Measurements from ENCODE around the gene THSD7B.

DNA sequence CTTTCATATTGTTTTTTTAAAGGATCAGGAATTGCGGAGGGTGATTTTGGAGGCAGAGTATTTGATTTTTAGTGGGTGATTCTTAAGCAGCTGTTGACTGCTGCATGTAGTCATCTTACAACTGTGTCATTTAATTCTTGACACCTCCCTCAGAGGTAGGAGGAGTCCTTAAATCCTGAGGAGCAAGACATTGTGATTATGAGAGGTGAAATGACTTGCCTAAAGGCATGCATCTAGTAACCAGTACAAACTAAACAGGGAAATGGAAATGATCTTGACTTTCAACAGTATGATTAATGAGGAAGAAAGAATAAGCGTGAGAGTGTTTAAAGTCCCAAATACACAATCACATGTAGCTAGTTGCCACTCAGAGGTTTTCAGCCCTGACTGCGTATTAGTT is 440.7 kb downstream of the THSD7B start:
- TF ChIP-seq TAF1 (IDR thresholded peaks at IDR 0.05; ENCODE audit: borderline replicate concordance, low read depth, low read length) (no peak), CREM (IDR thresholded peaks at IDR 0.05; ENCODE audit: low read depth) (no peak), RBBP5 (conservative IDR thresholded peaks at IDR 0.05) (no peak), KAT2A (conservative IDR thresholded peaks at IDR 0.05; ENCODE audit: control insufficient read depth, low read depth, low read length) (no peak), RAD51 (IDR thresholded peaks at IDR 0.05) (no peak), TCF12 (IDR thresholded peaks at IDR 0.05; ENCODE audit: low read depth, low read length) (no peak), ZNF217 (IDR thresholded peaks at IDR 0.05) (no peak)
- TF ChIP-seq, protein P1, sequence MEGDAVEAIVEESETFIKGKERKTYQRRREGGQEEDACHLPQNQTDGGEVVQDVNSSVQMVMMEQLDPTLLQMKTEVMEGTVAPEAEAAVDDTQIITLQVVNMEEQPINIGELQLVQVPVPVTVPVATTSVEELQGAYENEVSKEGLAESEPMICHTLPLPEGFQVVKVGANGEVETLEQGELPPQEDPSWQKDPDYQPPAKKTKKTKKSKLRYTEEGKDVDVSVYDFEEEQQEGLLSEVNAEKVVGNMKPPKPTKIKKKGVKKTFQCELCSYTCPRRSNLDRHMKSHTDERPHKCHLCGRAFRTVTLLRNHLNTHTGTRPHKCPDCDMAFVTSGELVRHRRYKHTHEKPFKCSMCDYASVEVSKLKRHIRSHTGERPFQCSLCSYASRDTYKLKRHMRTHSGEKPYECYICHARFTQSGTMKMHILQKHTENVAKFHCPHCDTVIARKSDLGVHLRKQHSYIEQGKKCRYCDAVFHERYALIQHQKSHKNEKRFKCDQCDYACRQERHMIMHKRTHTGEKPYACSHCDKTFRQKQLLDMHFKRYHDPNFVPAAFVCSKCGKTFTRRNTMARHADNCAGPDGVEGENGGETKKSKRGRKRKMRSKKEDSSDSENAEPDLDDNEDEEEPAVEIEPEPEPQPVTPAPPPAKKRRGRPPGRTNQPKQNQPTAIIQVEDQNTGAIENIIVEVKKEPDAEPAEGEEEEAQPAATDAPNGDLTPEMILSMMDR (IDR thresholded peaks at IDR 0.05 in 2 of 3, conservative IDR thresholded peaks at IDR 0.05 in 1 of 3; ENCODE audit: control insufficient read depth in 2 of 3, extremely low read depth in 1 of 3, insufficient read depth in 1 of 3, low read depth in 3 of 3, low read length in 3 of 3) = no peak
- TF ChIP-seq, protein P2, sequence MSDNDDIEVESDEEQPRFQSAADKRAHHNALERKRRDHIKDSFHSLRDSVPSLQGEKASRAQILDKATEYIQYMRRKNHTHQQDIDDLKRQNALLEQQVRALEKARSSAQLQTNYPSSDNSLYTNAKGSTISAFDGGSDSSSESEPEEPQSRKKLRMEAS (IDR thresholded peaks at IDR 0.05; ENCODE audit: low read depth, low read length) = no peak
